Mucosa of gallbladder (tissue), 1 donor: ENCODE data around the gene DYNLT2. TPM values are rescaled to one million over a fixed set of nuclear protein-coding genes. Genes with fewer than 3 reads are reported as not detected.
"Not testable (repeated sequence)": the region's sequence is repeated elsewhere in the genome, so short reads cannot be mapped to it uniquely, and the experiment has no call there.

Source experiments
- DNase-seq: peaks from one replicate; pipeline ENCODE4 v3.0.0-alpha.2; 2020; ENCODE audit warnings: low spot score
- total RNA-seq: library from RNA; stranded (reverse); gene quantifications from one replicate; pipeline ENCODE4 v1.2.1, GENCODE V29; 2021
- donor health status: DM: no; HTN: no; CAD: no.

The DYNLT2 gene
- total RNA-seq, 1 donor from 2014 or later: 1.5 TPM

GRCh38 chr6:169783971-169784820 is 32.8 kb upstream of the DYNLT2 start:
- no peak for DNase-seq

GRCh38 chr6:169783401-169783800 is 32.0 kb upstream of the DYNLT2 start:
- no peak for DNase-seq

GRCh38 chr6:169782966-169783365 is 31.6 kb upstream of the DYNLT2 start:
- DNase-seq: no peak

DNA sequence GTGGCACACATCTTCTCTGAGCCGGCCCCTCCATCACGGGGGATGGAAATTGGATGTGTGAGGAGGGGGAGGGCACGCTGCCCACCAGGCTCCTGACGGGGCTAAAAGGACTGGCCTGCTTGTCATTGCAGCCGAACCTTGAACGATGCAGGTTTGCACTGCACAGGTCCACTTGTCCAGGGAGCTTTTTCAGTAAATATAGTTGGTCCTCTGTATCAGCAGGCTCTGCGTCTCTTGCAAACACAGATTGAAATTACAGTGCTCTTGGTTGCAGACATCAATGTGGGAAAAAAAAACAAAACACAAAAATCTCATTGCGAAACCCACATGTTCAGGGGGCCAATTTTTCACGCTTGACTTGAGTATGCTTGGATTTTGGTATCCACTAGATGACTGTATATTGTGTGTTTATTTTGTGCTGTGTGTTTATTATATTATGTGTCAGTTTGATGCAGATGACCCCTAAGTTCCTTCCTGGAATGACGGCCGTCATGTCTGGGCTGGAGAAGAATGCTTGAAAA is 29.3 kb upstream of the DYNLT2 start:
- no peak for DNase-seq

GRCh38 chr6:169779896-169780295 is 28.5 kb upstream of the DYNLT2 start:
- no peak for DNase-seq

DNA sequence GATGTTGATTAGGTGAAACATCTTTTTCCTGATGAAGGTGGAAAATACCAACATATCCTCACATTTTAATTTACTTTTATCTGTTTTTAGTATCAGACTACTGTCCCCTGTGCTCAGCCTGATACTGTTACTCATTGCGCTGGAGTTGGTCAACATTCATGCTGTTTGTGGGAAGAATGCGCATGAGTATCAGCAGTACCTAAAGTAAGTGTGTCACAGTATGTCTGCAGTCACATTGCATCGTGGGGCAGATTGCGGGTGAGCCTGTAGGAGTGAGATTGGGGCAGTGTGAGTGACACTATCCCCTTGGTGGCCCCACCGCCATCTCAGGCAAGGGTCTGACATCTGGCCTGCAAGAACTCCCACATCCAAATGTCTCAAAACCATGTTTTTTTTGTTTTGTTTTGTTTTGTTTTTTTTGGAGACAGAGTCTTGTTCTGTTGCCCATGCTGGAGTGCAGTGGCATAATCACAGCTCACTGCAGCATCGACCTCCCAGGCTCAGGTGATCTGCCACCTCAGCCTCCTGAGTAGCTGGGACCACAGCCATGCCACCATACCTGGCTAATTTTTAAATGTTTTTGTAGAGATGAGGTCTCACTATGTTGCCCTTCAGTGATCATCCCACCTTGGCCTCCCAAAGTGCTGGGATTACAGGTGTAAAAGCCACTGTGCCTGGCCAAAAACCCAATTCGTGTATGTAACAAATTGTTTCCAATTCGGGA is 27.9 kb upstream of the DYNLT2 start:
- DNase-seq: no peak

DNA sequence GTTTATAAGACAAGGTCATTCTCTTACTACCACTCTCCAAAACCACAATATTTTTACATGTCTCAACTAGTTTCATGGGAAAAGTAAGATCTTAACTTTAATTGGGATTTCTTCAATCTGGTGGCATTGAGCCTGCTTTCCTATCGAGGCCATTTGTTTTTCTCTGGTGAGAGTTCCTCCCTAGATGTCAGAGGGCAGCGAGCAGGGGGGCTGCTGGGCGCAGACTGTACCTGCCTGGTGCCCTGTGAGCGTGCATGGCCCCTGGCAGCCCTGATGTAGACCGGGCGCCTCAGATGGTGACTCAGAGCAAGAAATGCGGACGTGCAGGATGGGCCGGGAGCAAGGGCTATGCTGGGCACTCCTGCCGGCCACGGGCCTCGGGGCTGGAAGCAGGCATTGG is 27.3 kb upstream of the DYNLT2 start:
- no peak for DNase-seq

DNA sequence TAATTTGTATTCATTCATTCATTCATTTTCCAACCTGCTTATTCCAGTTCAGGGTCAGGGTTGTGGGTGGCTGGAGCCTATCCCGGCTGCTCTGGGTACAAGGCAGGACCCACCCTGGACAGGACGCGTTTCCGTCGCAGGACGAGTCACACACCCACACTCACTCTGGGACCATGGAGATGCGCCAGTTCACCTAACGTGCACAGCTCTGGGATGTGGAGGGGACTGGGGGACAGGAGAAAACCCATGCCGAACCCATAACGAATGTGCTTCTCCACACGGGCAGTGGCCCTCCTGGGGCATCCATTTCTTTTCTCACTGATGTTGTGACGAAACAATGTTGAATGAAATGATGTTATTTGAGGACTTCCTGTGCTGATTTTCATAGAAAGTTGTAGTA is 26.5 kb upstream of the DYNLT2 start:
- DNase-seq: no peak

DNA sequence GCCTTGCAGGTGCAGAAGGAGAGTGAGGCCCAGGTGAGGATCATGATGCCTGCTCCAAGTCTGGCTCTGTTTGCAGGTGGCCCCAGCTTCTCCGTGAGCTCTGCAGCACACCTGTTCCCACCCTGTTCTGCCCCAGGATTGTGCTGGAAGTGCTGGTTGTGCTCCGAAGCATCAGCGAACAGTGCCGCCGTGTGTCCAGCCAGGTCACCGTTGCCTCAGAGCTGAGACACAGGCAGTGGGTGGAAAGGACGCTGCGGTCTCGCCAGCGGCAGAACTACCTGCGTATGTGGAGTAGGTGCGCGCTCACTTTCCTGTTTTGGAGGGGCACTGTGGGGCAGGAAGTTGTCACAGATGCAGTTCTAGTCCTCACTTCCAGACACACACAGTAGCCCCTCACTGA is 25.0 kb upstream of the DYNLT2 start:
- no peak for DNase-seq

DNA sequence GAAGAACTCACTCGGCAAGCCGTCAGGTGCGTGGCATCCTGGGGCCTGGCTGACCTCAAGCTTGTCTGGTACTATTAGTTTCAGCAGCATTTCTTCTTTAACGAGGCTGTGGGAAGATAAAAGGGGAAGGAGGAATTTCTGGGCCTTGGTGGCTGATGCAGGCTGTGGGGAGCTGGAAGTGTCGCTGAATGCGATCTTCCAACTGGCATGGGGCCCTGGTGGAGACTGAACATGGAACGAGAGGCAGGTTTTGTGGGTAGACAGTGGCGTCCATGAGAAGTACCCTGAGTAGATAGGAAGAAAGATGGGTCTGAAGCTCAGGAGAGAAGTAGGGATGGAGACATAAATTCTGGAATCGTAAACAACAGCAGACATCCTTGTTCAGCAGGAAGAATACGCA is 23.9 kb upstream of the DYNLT2 start:
- no peak for DNase-seq

DNA sequence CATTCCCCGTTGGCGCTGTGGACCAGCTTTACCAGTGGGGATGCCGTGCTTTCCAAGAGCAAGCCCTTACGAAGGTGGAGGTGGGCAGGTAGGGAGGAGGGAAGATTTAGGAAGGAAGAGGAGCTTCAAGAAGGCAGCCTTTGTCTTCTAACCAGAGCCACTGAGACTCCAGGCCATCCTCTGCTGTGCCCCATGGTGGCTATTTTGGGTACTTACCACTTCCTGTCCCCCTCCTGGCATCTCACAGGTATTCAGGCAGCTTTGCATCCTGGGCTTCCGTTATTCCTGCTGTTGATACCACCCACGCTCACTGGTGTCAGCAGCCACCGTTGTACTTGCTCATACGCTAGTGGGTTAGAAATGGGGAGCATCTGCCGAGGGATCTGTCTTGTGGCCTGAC is 23.0 kb upstream of the DYNLT2 start:
- DNase-seq: no peak

DNA sequence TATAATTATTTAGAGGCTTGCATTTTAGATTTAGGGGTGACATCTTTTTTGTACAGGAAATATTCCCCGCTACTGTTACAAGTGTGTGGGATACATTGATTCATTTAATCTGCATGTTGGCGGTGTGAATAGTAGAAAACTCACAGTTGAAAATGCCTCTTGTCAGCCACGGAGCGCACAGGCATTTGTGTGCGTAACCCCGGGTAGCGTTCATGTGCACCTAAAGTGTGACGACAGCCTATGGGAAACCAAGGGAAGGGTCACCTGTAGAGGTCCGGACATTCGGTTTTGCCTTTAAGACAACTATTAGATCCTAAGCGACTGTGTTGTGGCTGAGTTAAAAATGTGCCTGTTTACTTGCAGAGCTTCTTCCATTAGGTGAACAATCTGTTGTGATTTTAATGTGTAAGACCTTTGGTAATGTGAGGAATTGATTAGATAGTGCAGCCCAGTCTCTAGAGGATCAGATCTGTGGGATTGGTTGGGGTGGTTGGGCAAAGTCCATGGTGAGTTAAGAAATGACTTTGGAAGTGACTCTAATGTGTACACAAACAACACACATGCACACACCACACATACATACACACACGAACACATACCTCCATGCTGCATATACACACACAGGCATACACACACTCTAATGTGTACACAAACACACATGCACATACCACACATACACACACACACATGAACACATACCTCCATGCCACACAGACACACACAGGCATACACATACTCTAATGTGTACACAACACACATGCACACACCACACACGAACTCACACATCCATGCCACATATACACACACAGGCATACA is 15.8 kb upstream of the DYNLT2 start:
- no peak for DNase-seq

- peak; percentile 35 for DNase-seq
These were observed 14.9 kb upstream of the DYNLT2 start for GRCh38 chr6:169766232-169766631.

DNA sequence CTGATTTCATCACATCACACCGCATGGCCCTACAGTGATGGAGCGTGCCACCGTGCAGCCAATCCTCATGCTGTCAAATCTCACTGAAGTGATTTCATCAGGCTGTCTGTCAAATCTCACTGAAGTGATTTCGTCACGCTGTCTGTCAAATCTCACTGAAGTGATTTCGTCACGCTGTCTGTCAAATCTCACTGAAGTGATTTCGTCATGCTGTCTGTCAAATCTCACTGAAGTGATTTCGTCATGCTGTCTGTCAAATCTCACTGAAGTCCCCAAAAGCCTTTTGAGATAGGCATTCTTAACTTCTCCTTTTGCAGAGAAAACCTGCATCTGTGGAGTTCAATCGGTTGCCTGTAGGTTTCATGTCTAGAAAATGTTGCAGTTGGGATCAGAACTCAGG is 14.4 kb upstream of the DYNLT2 start:
- DNase-seq: not testable (repeated sequence)

- no peak for DNase-seq
These were observed 12.5 kb upstream of the DYNLT2 start for GRCh38 chr6:169763881-169764280.

DNA sequence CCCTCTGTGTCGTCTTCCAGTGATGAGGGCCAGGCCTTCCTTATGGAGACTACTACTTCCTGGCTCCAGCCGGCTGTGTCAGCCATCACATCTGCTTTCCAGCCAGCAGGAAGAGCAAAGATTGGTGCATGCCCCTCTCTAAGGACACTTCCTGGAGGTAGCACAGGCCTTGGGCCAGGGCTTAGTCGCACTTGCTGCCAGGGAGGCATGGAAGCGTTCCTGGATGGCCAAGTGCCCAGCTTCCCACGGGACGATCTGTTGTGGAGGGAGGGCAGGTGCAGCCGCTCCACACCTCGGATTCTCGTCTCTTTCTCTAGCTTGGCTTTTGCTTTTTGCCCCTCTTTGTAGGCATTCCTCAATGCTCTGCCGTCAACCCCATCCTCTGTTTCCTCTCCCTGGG is 11.9 kb upstream of the DYNLT2 start:
- no peak for DNase-seq

DNA sequence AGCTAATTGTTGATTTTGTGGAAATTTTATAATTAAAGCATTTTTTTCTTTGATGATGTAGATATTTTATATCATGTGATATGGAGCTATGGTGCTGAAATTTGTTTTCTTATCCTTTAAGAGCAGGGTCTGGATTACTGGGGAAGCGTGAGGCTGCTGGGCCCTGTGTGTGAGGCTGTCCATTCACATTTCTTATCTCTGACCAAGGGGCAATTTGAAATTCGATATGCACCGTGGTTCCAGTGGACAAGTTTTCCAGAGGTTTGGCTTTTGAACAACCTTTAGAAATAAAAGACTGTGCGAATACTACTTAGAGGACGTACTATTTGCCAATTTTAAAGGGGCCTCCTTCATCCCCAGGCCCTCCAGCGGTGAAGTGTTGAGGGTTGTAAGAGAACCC is 3.8 kb upstream of the DYNLT2 start:
- no peak for DNase-seq

DNA sequence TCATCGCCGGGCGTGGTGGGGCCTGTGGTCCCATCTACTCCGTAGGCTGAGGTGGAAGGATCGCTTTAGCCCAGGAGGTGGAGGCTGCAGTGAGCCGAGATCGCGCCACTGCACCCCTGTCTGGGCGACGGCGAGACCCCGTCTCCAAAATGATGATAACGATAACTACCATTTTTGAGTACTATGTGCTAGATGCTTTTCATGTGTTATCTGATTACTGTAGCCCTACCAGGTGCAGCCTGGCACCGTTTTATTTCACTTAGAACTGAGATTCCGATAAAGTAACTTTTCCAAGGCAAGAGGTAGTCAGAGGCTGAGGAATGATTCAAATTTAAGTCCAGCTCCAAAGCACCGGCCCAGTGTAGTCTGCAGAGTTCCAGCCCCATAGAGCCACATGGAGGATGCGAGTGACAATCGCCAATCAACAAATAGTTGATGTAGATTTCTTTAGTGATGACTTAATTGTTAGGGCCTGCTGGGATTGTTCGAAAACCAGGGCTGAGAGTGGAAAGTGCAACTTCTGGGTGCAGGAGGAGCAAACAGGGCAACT is 777 bp upstream of the DYNLT2 start:
- DNase-seq: no peak

DNA sequence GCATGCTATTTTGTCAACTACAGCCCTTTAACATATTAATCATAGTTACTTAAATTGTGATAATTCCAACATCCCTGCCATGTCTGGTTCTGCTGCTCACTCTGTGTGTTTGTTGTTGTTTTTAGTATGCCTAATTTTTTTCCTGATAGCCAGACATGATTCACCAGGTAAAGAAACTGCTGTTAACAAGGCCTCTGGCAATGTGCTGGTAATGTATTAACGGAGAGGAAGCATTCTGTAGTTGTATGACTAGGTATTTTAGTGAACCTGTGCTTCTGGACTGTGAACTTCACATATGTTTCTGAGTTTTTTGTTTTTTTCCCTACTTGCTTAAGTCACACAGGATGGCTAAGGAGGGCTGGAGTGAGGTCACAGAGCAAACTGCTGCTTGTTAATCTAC is 4.8 kb downstream of the DYNLT2 start:
- DNase-seq: no peak

DNA sequence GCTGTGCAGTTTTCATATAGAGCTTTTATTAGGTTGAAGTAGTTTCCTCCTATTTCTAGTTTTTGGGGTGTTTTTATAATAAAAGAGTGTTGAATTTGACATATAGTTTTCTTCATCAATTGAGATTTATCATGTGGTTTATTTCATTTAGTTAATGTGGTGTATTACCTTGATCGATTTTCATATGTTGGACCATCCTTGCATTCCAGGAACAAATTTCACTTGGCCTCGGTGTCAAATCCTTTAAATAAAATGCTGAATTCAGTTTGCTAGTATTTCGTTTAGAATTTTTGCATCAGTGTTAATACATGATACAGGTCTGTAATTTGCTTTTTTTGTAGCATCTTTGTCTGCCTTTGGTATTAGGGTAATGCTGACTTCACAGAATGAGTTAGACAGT is 6.0 kb downstream of the DYNLT2 start:
- DNase-seq: no peak

- no peak for DNase-seq
These were observed 10.0 kb downstream of the DYNLT2 start for GRCh38 chr6:169741344-169741743.

DNA sequence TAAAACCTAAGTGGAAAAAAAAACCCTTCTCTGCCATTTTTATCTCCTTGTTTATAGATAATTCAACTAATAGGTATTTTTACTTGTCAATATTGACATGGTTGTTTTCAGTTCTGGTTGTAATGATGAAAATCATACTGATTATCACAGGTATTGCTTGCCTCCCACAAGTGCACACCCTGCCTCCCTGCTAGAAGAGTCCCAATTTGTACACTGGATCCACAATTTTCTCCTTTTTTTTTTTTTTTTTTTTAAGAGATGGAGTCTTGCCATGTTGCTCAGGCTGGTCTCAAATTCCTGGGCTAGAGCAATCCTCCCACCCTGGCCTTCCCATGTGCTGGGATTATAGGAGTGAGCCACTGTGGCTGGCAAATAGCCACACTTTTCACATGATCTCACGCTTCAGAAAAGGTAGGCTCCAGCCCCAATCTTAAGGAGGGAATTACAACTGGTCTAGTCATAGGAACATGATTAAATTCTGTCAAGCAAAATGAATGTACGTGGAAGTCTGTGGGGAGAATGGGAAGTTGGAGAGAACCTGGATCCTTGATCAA is 12.3 kb downstream of the DYNLT2 start:
- no peak for DNase-seq
